Activated CD4-positive, alpha-beta T cell treated with anti-CD3 and anti-CD28 coated beads, Interleukin-2, amount 50 U/mL, for 16 hours (primary cell): ENCODE data around the gene HPX.

Experiments used
- DNase-seq: peaks from one replicate; pipeline ENCODE4 v3.0.0-alpha.2; 2020

HPX gene

DNA sequence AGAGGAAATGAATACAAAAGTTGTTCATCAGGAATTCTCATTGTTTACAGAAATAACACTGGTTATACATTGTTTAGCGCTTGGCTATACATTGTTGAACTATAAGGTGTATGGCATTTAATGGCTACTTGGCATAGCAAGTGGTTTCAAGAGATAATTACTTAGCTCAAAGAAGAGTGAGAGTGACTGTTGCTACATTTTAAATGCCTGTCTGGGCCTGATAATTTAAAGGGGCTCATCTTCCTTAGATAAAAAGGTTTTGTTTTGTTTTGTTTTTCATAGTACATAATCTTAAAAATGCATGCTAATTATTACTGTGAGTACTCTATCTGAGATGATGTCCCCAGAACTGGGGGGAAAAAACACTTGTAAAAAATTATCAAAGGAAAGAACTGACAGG lies 52.0 kb downstream of the HPX start:
- DNase-seq: no peak

DNA sequence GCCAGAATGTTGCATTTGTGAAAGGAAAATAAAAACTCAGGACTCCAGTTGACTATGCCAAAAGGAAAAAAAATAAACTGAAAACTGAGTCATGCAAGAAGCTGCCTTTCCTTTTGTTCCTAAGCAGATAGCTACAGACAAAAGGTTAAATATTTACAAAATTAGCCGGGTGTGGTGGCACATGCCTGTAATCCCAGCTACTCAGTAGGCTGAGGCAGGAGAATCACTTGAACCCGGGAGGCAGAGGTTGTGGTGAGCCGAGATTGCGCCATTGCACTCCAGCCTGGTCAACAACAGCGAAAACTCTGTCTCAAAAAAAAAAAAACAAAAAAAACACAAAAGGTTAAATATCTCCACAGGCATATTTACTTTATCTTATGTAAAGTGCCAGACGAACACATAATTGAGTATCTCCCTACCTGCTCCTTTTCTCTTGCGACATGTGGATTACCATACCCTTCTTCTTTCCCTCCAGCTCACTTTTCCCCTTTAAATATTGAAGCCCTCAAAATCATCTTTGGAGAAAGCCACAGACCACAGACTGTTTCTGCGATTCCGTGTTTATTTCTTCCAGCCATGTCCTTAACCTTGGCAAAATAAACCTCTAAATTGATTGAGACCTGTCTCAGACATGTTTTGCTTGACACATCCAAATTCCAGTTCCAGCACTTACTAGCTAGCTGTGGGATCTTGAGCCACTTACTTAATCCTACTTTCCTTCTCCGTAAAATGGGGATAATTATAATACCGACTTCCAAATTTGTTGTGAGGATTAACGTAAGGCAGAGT lies 52.8 kb downstream of the HPX start:
- DNase-seq: no peak

DNA sequence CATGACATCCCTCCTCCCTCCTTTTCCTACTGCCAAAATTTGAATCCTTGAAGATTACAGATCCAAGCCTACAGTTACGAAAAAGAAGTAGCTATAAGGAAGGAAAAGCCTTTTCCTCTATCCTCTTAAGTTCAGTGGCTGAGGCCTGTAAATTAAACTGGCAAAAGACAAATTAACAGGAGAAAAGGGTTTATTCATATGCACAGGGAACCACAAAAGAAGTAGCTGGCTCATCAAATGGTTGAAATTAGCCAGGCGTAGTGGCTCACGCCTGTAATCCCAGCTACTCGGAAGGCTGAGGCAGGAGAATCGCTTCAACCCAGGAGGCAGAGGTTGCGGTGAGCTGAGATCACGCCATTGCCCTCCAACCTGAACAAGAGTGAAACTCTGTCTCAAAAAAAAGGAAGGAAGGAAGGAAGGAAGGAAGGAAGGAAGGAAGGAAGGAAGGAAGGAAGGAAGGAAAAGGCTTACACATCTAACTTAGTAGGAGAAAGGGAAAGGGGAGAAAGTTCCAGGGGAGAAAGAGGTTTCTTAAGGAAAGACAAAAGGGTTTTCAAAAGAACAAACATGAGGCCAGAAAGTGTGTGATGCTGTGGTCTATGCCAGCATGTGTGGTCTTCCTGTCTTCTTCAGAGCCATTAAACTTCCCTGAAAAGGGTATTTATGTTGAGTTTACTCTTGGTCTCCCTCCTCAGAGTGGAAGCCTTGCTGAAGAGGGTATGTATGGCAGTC lies 55.6 kb downstream of the HPX start:
- DNase-seq: no peak
